ENCODE measurements around the gene MOBP.

DNA sequence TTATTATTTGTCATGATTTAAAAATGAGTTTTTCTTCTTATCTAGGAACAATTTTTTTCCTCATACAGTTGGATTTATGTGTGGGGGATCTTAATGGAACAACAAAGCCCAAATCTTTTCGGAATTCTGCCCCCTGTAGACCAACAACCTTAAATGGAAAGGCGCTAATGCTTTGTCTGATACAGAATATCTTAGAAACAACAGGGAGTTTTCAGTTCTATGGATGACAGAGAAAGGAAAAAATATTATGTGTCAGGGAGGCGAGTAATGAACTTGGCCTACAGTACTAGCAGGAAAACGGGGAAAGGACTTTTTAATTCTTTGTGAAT, 592 bp downstream of the MOBP start:
- TF ChIP-seq, protein P1, sequence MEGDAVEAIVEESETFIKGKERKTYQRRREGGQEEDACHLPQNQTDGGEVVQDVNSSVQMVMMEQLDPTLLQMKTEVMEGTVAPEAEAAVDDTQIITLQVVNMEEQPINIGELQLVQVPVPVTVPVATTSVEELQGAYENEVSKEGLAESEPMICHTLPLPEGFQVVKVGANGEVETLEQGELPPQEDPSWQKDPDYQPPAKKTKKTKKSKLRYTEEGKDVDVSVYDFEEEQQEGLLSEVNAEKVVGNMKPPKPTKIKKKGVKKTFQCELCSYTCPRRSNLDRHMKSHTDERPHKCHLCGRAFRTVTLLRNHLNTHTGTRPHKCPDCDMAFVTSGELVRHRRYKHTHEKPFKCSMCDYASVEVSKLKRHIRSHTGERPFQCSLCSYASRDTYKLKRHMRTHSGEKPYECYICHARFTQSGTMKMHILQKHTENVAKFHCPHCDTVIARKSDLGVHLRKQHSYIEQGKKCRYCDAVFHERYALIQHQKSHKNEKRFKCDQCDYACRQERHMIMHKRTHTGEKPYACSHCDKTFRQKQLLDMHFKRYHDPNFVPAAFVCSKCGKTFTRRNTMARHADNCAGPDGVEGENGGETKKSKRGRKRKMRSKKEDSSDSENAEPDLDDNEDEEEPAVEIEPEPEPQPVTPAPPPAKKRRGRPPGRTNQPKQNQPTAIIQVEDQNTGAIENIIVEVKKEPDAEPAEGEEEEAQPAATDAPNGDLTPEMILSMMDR (IDR thresholded peaks at IDR 0.05; ENCODE audit: low read depth, low read length): peak; percentile 14; the same call in 1 of the 2 replicates
- no peak for TF ChIP-seq EZH2phosphoT487 (IDR thresholded peaks at IDR 0.05; ENCODE audit: low read depth)

Measured in OCI-LY3 (cell line).